ENCODE measurements around the gene LASP1NB.

LASP1NB gene

GRCh38 chr17:38925263-38925995 is at the start of gene LASP1NB:
LASP1NB (plus strand) TSS chr17:38925614.
- no peak for FAIRE-seq

GRCh38 chr17:38877130-38877851 is 48.1 kb upstream of the LASP1NB start:
- FAIRE-seq = no peak

GRCh38 chr17:38879878-38880665 is 45.3 kb upstream of the LASP1NB start:
- FAIRE-seq = no peak

- no peak for FAIRE-seq
Observed at GRCh38 chr17:38881600-38882191, 43.7 kb upstream of the LASP1NB start.

GRCh38 chr17:38882870-38883269 is 42.5 kb upstream of the LASP1NB start:
- FAIRE-seq = no peak

GRCh38 chr17:38883592-38884526 is 41.6 kb upstream of the LASP1NB start:
- no peak for FAIRE-seq

- FAIRE-seq = no peak
Observed at GRCh38 chr17:38885044-38885727, 40.2 kb upstream of the LASP1NB start.

- no peak for FAIRE-seq
Observed at GRCh38 chr17:38885728-38886642, 39.4 kb upstream of the LASP1NB start.

- no peak for FAIRE-seq
Observed at GRCh38 chr17:38886643-38887010, 38.8 kb upstream of the LASP1NB start.

- no peak for FAIRE-seq
Observed at GRCh38 chr17:38888842-38889241, 36.6 kb upstream of the LASP1NB start.

- no peak for FAIRE-seq
Observed at GRCh38 chr17:38889745-38890409, 35.5 kb upstream of the LASP1NB start.

- no peak for FAIRE-seq
Observed at GRCh38 chr17:38890410-38890746, 35.0 kb upstream of the LASP1NB start.

GRCh38 chr17:38891441-38891840 is 34.0 kb upstream of the LASP1NB start:
- FAIRE-seq = no peak

- no peak for FAIRE-seq
Observed at GRCh38 chr17:38892083-38892482, 33.3 kb upstream of the LASP1NB start.

- FAIRE-seq = no peak
Observed at GRCh38 chr17:38892620-38893019, 32.8 kb upstream of the LASP1NB start.

GRCh38 chr17:38893113-38893512 is 32.3 kb upstream of the LASP1NB start:
- no peak for FAIRE-seq

- FAIRE-seq = no peak
Observed at GRCh38 chr17:38893607-38894006, 31.8 kb upstream of the LASP1NB start.

GRCh38 chr17:38894276-38894675 is 31.1 kb upstream of the LASP1NB start:
- no peak for FAIRE-seq

- FAIRE-seq = no peak
Observed at GRCh38 chr17:38896346-38896954, 29.0 kb upstream of the LASP1NB start.
